HG02938 (cell line): ENCODE measurements around the gene SLC7A8.
"Not testable (repeated sequence)": the region's sequence is repeated elsewhere in the genome, so short reads cannot be mapped to it uniquely, and the experiment has no call there.

ENCODE experiments used
- ATAC-seq: cut with Tn5 transposase; IDR thresholded peaks from one replicate; pipeline ENCODE4 v1.9.1; 2021; ENCODE audit warnings: mild to moderate bottlenecking, moderate library complexity; ENCODE audit not compliant: unreplicated experiment

SLC7A8 gene

DNA sequence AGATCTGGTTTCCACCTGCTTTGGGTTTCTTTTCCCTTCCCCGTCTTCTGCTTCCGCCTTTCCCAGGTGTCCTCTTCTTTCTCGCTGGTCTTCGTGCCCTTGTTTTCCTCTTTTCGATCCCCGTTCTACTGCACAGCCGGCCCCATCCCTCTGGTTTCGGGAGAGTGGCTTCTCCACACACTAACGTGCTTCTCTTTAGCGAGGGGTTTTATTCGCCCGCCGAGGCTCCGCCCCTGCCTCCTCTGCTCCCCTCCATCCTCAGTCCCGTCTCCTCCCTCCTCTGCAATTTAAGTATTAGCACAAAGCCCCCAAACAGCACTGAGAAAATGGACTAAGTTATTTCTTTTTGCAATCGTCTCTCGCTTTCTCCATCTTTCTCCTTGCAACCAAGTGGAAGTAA lies at the start of gene SLC7A8:
Gene SLC7A8 (minus strand): TSS at position 182 of the 400 bp plus-strand sequence. CDS start 746 bp downstream, outside the sequence.
- no peak for ATAC-seq

DNA sequence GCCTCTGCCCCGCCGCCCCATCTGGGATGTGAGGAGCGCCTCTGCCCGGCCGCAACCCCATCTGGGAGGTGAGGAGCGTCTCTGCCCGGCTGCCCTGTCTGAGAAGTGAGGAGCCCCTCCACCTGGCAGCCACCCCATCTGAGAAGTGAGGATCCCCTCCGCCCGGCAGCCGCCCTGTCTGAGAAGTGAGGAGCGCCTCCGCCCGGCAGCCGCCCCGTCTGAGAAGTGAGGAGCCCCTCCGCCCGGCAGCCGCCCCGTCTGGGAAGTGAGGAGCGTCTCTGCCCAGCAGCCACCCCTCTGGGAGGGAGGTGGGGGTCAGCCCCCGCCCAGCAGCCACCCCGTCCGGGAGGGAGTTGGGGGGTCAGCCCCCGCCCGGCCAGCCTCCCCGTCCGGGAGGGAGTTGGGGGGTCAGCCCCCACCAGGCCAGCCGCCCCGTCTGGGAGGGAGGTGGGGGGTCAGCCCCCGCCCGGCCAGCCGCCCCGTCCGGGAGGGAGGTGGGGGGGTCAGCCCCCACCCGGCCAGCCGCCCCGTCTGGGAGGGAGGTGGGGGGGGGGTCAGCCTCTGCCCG lies 48.9 kb upstream of the SLC7A8 start:
- ATAC-seq = not testable (repeated sequence)

DNA sequence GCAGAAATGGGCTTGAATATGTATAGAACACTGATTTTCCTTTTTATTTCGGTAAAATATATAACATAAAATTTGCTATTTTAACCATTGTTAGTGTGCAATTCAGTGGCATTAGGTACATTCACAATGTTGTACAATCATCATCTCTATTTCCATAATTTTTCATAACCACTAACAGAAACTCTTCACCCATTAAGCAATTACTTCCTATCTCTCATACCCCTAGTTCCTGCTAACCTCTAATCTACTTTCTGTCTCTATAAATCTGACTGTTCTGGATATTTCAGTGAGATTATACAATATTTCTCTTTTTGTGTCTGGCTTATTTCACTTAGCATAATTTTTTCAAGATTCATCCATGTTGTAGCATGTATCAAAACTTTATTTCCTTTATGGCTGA lies 45.4 kb upstream of the SLC7A8 start:
- ATAC-seq = no peak

GRCh38 chr14:23227566-23227965 lies 44.1 kb upstream of the SLC7A8 start:
- ATAC-seq = no peak

GRCh38 chr14:23224958-23225357 lies 41.5 kb upstream of the SLC7A8 start:
- ATAC-seq = not testable (repeated sequence)

DNA sequence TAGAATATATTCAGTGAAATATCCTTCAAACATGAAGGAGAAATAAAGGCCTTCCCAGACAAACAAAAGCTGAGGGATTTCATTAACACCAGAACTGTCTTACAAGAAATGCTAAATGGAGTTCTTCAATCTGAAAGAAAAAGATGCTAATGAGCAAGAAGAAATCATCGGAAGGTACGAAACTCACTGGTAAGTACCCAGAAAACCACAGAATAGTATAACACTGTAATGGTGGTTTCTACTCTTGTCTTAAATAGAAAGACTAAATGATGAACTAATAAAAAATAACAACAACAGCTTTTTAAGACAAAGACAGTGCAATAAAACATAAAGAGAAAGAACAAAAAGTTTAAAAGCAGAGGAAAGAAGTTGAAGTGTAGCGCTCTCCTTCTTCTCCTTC lies 35.6 kb upstream of the SLC7A8 start:
- ATAC-seq = no peak

DNA sequence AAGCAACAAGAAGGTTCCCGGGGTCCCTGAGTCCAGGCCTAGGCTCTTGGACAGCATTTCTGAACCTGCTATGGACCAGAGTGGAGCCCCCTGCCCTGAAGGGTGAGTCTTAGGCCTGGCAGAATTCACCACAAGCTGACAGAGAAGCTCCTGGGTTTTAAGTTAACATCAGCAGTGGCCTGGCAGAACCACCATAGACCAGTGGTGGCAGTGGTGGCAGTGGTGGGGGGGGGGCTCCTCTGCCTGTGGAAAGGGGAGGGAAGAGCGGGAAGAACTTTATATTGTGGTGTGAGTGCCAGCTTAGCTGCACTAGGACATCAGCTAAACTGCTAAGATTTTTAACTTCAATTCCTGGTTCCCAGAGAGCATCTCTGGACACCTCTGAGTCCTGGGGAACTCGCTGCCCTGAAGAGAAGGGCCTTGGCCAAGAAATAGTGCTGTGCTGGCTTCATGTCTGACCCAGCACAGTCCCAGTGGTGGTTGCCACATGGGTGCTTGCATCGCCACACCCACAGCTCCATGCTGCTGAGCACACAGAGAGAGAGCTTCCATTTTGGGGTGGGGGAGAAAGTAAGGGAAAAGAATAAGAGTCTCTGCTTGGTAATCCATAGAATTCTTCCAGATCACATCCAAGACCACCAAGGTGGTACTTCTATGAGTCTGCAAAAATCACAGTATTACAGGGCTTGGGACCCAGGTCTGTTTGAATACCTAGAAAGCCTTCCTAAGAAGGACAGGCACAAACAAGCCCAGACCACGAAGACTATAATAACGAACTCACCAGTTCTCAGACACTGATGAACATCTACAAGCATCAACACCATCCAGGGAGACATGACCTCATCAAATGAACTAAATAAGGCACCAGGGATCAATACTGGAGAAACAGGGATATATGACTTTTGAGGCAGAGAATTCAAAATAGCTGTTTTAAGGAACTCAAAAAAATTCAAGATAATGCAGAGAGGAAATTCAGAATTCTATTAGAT lies 33.9 kb upstream of the SLC7A8 start:
- ATAC-seq = no peak

DNA sequence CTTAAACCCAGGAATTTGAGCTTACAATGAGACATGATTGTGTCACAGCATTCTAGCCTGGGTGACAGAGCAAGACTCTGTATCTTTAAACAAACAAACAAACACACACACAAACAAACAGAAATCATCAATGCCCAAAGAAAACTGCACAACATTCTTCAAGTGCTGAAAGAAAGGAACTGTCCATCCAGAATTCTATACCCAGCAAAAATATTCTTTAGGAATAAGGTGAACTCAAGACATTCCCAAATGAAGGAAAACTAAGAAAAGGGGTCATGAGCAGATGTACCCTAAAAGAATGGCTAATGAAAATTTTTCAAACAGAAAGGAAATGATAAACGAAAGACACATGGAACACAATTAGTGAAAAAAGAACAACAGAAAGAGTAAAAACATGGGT lies 32.0 kb upstream of the SLC7A8 start:
- no peak for ATAC-seq

DNA sequence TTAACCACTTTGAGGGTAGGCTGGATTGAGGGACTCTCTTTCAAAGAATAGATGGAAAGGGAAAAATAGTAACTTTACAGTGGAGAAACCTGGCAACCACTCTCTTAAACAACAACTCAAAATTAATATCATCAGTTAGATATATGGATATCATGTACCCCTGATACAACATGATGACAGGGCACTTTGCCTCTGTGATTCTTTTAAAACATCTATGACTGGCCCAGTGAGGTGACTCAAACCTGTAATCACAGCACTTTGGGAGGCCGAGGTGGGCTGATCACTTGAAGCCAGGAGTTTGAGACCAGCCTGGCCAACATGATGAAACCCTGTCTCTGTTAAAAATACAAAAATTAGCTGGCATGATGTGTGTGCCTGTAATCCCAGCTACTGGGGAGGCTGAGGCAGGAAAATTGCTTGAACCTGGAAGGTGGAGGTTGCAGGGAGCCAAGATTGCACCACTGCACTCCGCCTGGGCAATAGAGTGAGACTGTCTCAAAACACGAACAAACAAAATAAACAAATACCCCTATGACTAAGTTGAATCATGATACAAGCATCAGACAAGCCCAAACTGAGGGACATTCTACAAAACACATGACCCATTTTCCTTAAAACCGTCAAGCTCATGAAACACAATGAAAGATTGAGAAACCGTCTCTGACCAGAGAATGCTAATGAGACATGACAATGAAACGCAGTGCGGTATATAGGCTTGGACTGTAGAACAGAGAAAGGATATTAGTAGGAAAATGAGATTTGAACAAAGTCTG lies 26.4 kb upstream of the SLC7A8 start:
- no peak for ATAC-seq

DNA sequence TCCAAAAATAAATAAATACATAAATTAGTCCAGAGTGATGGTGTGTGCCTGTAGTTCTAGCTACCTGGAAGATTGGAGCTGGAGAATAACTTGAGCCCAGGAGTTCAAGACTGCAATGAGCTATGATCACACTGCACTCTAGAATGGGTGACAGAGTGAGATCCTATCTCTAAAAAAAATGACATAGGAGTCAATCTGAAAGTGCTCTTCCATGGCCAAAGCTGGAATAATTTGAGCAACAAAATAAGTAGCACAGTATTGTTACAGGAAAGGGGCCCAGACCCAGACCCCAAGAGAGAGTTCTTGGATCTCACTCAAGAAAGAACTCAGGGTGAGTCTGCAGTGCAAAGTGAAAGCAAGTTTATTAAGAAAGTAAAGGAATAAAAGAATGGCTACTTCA lies 24.9 kb upstream of the SLC7A8 start:
- no peak for ATAC-seq

DNA sequence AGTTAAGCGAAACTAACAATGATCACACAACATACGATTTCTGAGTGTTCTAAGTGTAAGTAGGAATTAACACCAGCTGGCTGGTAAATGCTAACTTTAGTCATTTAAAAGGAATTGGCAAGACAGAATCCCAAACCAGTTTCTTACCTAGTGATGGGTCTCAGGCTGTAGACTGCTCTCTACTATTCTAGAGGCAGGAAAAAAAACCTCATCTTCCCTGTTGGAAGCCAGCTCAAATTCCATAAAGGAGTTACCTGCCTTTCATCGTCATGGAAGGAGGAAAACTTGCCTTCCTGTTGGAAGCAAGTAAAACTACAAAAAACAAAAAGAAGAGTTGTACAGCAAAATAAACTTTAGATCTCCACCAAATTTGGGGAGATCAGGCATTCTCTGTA lies 23.7 kb upstream of the SLC7A8 start:
- ATAC-seq = no peak

DNA sequence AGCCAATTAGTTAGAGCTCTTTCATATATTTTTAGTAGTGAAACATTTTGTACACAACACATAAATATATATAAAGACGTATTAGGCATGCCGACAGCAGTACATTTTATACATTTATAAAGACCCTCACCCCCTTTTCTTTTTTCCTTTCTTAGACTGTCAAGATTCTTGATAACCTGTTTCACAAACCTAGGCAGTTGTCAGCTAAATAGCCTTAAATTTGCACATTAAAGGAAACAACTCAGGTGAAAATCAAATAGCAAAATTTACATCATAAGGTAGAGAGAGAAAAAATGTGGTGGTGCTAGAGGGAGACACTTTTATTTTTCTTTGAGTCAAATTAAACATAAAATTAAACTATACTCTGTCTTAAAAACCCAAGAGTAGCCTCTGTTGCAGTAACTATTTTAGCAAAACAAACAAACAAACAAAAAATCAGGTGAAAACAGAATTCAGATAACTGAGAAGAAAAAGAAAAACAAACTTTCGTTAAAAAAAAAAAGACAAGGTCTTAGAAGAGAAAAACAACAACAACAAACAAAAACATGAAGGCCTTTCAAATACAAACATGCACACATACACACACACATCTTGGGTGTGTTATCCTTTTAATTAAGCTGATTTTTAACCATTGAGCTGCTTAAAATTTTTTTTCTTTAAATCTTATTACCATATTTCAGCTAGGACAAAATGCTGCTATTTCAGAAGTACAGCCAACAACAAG lies 23.1 kb upstream of the SLC7A8 start:
- ATAC-seq = no peak

- ATAC-seq = no peak
Measured at GRCh38 chr14:23202001-23202400, 18.5 kb upstream of the SLC7A8 start.

DNA sequence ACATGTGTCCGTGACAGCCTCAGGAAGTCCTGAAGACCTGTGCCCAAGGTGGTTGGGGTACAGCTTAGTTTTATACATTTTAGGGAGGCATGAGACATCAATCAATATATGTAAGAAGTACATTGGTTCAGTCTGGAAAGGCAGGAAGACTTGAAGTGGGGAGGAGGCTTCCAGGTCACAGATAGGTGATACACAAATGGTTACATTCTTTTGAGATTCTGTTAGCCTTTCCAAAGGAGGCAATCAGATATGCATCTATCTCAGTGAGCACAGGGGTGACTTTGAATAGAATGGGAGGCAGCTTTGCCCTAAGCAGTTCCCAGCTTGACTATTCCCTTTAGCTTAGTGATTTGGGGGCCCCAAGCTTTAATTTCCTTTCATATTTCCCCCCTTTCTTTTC lies 15.7 kb upstream of the SLC7A8 start:
- ATAC-seq = not testable (repeated sequence)

GRCh38 chr14:23196487-23196886 lies 13.0 kb upstream of the SLC7A8 start:
- ATAC-seq = not testable (repeated sequence)

DNA sequence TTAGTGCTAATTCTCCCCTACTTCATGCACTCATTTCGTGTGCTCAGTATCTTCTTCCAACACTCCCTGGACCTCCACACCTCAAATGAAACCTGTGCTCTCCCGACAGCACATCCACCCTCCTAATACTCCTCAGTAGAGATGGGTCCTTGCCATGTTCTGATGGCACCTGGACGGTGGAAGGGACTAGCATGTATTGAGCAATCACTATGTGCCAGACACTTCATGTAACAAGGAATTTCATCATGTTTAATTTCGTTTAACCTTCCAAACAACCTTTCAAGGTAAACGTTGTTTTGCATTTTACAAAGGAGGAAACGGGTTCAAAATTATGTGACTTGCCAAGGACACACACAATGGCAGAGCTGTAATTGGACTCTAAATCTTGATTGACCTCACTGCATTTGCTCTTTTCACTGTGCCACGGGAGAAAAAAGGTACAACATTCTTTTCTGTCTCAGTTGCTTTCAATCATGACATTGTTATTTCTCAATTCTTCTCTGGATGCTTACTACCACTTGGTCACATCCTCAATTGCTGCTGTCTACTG lies 12.2 kb upstream of the SLC7A8 start:
- no peak for ATAC-seq

DNA sequence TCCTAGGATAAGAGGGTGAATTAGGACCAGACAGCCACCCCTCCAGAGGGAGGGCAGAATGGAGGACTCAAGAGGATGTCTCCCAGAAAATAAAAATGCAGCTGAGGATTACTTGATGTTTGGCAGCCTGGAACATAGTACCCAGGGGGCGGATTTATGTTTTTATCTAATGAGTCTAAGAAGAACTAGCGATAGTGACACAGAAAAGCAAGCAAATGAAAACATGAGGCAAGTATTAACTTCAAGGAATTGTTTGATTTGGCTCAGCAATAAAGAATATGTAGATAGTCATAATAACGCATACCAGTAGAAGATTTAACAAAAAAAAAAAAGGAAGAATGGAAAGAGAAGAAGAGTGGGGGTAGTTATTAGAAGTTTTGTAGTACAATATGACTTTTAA lies 10.0 kb upstream of the SLC7A8 start:
- no peak for ATAC-seq

DNA sequence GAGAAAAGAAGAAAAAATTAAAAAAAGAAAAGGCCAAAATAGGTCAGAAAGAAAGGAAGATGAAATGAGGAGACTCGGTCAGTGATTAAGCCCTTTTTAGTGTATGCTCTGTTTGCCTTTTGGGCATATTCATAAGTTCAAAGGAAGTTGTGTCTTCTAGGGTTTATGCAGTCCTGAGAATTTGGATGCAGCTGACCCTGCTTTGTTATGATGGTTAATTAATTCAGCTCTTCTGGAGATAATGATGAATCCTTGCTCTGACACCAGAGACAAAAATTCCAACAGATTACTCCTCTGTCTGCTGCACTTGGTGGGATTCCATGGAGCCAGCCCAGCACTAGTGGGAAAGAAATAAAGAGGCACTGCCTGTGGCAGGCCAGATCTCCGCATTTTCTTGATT lies 4.5 kb upstream of the SLC7A8 start:
- no peak for ATAC-seq

DNA sequence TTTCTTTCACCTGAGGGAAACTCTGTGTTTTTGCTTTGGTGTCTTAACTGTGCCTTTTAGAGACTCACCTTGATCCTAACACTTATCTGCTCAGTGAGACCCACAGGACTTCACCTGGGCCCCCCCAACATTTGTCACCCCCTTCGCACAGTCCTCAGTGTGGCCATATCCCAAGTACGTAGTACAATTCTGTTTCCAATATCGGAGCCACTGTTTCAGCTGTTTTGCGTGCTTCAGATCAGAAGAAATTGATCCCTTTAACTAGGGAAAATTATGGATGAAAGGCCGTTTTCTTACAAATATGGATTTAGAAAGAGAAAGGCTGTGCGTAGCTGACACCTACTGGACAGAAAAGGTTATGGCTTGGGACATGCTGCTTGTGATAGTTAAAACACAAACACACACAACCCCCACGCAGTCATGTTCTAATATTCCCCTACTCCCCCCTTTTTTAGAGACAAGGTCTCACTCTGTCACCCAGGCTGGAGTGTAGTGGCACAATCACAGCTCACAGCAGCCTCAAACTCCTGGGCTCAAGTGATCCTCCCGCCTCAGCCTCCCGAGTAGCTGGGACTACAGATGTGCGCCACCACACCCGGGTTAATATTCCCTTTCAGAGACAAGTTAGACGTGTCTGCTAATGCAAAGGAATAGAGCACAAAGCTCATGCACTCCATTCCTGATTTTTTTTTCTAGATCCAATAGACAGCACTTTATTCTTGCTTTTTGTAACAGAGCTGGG lies 3.6 kb upstream of the SLC7A8 start:
- ATAC-seq = no peak

GRCh38 chr14:23185063-23185462 lies 1.6 kb upstream of the SLC7A8 start:
- ATAC-seq = no peak
